Panc1 (cell line): ENCODE measurements around the gene MILR1.

Experiments
- POLR2AphosphoS5 ChIP-seq: IDR thresholded peaks from 2 replicates; pipeline ENCODE4 v1.6.1; 2012; ENCODE audit warnings: mild to moderate bottlenecking, low read depth, low read length, moderate library complexity
- SIN3A ChIP-seq: IDR thresholded peaks from 2 replicates; pipeline ENCODE4 v1.6.1; 2012; ENCODE audit warnings: low read depth, mild to moderate bottlenecking, low read length, moderate library complexity, borderline replicate concordance; ENCODE audit not compliant: insufficient read depth
- TF ChIP-seq, protein P1 (sequence below): fragments of 450-650 bp; IDR thresholded peaks from 2 replicates; pipeline ENCODE4 v1.5.1; 2017; ENCODE audit warnings: mild to moderate bottlenecking
- TF ChIP-seq, protein P2 (sequence below), 2 experiments: IDR thresholded peaks; 2 replicates each; pipeline ENCODE4 v1.6.1; 2011 to 2012; ENCODE audit warnings: low read depth in 2 of 2, control low read depth in 1 of 2, low read length in 1 of 2, mild to moderate bottlenecking in 1 of 2, moderate library complexity in 1 of 2; ENCODE audit not compliant: insufficient read depth in 1 of 2

DNA sequence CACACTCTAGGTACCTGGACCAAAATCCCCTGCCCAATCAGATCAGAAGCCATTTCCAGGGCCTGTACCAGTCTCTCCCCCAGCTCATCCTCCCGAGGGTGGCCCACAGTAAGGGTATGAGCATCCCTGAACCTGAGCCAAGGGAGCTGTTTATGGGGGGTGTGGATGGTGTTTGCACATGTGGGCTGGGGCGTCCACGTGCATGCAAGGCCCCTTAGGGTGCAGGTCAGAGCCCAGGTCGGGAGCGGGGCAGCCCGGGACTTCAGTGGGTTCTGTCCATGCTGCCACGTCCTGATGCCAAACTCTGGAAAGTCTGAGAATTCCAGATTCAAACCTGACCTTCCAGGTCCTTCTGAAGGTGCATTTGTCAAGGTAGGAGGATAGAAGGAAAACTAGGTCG lies 9.8 kb downstream of the MILR1 start:
- TF ChIP-seq, protein P1, sequence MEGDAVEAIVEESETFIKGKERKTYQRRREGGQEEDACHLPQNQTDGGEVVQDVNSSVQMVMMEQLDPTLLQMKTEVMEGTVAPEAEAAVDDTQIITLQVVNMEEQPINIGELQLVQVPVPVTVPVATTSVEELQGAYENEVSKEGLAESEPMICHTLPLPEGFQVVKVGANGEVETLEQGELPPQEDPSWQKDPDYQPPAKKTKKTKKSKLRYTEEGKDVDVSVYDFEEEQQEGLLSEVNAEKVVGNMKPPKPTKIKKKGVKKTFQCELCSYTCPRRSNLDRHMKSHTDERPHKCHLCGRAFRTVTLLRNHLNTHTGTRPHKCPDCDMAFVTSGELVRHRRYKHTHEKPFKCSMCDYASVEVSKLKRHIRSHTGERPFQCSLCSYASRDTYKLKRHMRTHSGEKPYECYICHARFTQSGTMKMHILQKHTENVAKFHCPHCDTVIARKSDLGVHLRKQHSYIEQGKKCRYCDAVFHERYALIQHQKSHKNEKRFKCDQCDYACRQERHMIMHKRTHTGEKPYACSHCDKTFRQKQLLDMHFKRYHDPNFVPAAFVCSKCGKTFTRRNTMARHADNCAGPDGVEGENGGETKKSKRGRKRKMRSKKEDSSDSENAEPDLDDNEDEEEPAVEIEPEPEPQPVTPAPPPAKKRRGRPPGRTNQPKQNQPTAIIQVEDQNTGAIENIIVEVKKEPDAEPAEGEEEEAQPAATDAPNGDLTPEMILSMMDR, result no peak
- no peak for TF ChIP-seq POLR2AphosphoS5
- no peak for TF ChIP-seq SIN3A
- TF ChIP-seq, protein P2, sequence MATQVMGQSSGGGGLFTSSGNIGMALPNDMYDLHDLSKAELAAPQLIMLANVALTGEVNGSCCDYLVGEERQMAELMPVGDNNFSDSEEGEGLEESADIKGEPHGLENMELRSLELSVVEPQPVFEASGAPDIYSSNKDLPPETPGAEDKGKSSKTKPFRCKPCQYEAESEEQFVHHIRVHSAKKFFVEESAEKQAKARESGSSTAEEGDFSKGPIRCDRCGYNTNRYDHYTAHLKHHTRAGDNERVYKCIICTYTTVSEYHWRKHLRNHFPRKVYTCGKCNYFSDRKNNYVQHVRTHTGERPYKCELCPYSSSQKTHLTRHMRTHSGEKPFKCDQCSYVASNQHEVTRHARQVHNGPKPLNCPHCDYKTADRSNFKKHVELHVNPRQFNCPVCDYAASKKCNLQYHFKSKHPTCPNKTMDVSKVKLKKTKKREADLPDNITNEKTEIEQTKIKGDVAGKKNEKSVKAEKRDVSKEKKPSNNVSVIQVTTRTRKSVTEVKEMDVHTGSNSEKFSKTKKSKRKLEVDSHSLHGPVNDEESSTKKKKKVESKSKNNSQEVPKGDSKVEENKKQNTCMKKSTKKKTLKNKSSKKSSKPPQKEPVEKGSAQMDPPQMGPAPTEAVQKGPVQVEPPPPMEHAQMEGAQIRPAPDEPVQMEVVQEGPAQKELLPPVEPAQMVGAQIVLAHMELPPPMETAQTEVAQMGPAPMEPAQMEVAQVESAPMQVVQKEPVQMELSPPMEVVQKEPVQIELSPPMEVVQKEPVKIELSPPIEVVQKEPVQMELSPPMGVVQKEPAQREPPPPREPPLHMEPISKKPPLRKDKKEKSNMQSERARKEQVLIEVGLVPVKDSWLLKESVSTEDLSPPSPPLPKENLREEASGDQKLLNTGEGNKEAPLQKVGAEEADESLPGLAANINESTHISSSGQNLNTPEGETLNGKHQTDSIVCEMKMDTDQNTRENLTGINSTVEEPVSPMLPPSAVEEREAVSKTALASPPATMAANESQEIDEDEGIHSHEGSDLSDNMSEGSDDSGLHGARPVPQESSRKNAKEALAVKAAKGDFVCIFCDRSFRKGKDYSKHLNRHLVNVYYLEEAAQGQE (IDR thresholded peaks at IDR 0.05; ENCODE audit: insufficient read depth in 1 of 2, low read depth in 2 of 2, low read length in 1 of 2), result no peak
